Stimulated activated naive CD4-positive, alpha-beta T cell treated with Interleukin-2 at 50 U/mL for 16 hours (primary cell): ENCODE measurements around the gene DNHD1.
A peak's percentile ranks its signal among the peaks of the same experiment; 100 is the strongest.

Experiments used
- DNase-seq: peaks from one replicate; lab custom pipeline; 2025; lab: John Stamatoyannopoulos, UW

DNHD1 gene

DNA sequence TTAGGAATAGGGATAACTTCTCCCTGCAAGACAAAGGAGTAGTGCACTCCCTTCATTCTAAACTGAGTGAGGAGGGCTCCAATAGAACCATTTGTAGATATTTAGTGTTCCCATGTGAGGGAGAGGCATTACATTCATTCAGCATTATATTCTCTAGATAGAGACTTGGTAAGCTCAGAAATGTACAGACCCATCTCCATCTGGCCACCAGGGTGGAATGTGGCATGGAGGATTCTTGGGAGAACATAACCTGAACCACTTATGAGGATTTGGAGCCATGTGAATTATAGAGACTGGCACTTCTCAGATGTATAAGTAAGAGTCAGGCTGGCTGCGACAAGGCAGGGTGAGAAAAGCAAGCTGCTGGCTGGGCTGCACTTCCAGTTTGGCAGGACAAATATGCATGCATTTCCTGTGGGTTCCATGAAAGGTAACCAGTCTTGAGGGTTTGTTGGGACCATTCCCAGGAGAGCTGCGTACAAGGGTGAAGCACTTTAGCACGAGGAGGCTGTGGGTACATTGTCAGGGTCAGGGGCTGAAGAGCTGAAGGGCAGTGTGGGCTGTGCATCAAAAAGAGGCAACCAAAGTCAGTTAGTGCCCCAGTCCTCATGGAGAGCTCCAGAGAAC, 97.2 kb downstream of the DNHD1 start:
- no peak for DNase-seq

DNA sequence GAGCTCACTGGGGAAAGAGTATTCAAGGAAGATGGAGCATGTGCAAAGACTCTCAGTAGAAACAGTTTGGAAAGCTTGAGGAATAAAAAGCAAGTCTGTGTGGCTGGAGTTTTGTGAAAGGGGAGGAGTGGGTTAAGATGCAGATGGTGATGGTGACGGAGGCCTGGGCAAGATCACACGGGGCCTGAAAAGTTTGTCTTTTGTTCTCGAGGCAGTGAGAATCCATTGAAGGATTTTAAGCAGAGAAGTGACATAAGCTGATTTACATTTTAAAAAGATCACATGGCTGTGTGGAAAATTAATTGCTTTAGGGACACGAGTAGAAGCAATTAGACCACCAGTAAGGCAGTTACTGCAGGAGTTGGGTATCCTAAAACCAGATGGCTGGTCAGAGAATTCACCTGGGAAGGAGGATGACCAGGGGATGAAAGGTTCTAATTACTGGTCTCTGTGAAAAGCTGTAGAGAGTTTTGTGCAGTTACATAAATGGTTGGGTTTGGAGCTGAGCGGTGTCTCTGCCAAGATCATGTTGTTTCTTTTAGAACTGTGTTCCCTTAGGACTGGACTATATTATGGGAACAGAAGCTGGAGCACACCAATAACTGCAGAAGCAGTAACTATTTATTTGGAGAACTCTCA, 99.3 kb downstream of the DNHD1 start:
- no peak for DNase-seq

DNA sequence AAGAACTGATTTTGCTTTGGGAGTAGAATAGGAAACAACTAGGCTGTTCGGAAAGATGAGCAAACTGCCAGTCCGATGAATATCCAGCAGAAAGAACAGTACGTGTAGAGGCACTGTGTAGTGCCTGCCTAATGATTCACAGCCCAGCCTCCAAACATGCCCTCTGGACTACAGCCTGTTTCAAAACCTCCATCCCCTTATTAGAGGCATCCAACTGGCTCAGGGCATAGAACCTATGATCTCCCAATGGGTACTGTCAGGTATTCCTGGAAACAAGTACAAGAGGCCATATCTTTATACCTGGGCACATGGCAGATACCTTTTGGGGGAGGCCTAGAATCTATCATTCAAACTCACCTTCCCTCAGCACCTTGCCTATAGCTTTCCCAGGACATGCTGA, 101.5 kb downstream of the DNHD1 start:
- no peak for DNase-seq

DNA sequence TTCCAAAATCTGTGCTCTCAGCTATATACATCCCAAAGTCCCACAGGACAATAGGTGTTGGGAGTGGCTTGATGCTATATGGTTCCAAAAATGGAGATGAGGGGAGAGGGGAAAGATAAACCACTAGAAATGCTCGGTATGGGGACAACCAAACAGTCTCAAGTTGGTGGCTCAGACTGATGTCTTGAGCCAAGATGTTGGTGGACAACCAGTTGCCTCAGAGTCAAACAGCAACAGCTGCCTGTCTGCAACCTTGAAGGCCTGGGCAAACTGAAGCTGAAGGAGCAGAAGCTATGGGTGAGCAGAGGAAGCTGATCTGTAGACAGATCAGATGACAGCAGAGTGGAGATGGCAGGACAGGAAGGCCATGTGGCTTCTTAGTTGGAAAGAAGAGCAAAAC, 102.4 kb downstream of the DNHD1 start:
- no peak for DNase-seq

DNA sequence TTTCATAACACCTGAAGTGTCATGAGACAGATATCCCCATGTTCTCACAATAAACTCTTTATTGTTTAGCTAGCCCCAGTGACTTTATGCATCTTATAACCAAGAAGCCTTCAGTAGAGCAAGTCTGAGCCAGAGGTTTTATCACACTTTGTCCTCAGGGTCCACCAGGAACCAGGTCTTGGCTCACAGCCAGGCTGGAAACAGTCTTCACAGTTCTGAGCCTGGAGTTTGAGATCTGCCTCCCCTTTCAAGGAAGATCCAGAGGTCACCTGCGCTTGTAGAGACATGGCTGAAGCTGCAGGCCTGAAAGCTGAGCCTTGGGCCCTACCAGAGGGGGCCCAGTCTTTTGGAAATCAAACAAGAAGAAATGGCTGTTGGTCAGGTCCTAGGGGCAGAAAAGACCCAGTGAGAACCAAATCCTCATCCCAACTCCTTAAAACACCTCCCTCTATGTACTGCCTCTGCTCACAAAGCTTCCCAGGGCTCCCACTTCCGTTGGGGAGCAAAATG, 102.9 kb downstream of the DNHD1 start:
- DNase-seq: no peak

DNA sequence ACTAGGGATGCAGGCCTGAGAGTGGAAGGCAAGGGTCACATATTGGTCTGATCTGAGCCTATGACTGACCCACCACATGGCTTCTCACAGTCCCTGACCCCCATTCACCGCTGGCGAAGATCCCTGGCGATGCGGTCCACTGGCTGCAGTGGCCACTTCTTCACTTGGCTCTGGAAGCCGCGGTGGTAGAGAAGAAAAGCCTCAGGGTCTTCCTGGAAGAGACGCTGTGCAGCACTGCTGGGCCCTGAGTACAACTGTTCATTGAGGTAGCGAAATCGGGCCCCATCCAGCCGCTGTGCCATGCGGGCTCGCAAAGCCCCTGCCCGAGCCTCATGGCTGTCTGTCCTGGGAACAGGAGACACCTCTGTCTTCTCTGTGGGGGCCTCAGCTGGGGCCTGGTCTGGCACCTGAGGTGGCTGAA, 104.0 kb downstream of the DNHD1 start:
- no peak for DNase-seq

DNA sequence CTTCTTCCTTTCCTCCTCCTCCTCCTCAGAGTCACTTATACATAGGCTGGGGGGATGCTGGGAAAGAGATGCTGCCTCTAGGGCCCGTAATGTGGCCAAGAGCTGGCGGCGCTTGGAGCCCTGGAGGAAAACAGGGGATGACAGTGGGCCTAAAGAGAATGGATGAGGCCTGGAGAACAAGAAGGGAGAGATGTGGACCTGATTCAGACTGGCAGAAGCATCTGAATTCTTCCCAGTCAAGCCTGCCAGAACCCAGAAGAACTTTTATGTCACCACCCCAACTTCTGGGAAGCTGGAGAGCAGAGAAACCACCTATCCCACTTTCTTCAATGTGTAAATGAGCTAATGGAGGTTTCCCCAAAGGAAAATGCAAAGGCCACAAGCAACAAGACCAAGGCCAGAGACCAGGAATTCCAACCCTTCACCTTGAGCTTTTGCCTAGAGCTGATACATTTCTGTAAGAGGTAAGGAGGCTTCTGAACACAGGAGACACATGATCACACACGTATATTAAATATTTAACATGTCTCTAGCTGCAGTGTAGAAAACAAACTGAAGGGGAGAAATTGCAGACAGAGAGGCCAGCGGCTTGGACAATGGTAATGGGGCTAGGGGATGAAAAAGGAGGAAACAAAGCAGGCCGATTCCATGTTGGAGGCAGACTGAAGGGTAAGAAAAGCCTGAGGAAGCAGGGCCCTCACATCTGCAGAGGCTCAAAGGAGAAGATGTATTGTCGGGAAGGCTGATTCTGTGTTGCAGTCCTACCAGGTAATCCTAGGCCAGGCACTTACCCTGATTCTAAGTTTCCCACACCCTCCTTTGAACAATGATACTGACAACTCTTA, 105.2 kb downstream of the DNHD1 start:
- no peak for DNase-seq

DNA sequence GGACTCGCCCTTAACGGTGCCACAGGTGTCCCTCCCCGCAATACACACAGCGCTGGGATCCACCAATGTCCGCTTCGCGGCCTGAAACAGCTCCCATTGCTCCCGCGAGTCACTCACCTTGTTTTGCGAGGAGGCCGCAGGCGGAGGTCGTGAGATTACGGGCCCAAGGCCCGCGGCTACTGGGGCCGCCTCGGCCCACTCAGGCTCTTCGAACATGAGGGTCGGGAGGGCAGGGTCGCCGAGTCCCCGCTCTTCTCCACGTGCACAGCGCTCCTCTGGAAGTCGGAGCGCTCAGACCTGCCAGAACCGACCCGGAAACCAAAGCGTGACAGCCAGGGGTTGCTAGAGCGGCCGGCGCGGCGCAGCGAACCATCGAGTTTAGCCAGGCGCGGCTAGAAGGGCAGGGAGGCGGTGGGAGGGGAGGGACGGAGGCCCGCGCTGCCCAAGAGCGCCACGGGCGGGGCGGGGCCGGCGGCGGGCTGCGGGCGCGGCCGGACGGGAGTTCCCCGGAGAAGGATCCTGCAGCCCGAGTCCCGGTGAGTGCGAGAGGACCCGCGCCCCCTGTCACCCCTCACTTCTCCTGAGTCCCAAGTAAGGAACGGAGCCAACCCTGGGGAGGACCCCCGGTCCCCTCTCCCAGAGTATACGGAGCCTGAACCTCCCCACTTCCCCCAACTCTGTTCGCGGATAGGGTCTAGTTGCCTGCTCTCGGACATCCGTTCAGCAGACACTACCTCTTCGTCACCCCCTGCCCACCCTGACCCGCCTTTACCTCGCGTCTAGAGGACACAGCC, 106.4 kb downstream of the DNHD1 start, which contains the start of the genes ILK and RRP8:
Gene ILK, plus strand, starts transcription at position 488 of the 794 bp plus-strand sequence. CDS start 498 bp downstream, outside the sequence.
Gene RRP8, minus strand, starts transcription at position 330 of the 794 bp plus-strand sequence. Its CDS starts 114 bp downstream, at position 216.
- DNase-seq: peak; percentile 84

DNA sequence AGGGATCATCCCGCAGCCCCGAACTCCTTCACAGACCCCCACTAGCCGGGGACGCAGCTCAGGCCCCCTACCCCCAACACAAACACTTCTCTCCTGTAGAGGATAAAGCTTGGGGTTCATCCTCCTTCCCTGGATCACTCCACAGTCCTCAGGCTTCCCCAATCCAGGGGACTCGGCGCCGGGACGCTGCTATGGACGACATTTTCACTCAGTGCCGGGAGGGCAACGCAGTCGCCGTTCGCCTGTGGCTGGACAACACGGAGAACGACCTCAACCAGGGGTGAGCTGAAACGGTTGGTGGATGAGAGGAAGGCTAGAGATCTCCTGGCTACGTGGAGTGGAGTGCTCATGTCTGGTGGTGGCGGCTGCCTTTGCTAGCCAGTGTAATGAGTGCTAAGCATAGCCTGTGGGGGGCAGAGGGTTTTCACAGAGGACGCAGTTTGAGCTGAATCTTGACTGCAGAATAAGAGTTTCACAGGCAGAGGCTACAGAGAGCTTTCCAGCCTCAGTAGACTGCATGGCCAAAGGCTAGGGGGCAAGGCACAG, 107.1 kb downstream of the DNHD1 start:
- DNase-seq: peak; percentile 42

DNA sequence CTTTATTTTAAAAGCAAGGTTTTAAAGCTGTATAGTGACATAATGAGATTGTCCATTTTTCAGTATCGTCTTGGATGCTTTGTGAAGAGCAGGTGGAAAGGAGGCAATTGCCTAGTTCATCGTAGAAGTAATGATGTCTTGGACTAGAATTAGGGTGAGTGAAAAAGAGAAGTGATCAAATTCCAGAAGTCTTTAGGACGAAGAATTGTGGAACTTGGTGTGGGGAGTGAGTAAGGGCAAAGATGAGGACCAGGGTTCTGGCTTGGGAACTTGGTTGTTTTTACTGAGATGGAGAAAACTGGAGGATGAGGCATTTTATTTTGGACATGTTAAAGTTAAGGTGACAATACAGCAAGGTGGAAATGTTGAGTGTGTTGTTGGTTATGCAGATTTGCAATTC, 107.7 kb downstream of the DNHD1 start:
- DNase-seq: no peak

DNA sequence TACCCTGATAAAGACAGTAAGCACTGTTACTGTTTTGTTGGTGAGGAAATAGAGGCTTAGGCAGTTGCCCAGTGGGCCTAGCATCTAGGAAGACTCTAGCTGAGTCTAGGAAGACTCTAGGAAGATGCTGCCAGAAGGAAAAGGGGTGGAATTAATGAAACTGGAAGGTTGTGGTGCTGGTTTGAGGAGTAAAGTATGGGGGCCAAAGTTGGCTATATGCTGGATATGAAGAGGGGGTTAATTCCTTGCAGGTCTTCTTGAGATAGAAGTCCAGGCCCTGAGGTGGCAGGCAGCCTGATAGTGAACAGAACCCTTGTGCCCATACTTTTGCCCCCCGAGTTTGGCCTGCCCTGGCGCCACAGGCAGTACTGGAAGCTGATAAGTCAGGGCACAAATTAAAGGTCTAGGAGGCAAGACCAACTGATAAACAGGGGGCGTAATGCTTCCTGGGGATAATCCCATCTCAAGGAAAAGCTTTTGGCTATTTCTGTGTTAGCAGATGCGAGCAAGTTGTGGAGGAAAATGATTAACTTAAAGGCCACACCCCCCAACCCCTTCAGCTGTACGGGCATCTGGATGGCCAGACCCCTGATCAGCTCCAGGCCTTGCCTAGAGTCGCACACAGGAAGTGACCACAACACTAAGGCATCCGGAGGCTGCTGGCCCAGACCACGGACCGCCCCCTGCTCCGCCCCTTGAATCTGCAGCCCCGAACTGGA, 109.5 kb downstream of the DNHD1 start:
- peak; percentile 11 for DNase-seq

DNA sequence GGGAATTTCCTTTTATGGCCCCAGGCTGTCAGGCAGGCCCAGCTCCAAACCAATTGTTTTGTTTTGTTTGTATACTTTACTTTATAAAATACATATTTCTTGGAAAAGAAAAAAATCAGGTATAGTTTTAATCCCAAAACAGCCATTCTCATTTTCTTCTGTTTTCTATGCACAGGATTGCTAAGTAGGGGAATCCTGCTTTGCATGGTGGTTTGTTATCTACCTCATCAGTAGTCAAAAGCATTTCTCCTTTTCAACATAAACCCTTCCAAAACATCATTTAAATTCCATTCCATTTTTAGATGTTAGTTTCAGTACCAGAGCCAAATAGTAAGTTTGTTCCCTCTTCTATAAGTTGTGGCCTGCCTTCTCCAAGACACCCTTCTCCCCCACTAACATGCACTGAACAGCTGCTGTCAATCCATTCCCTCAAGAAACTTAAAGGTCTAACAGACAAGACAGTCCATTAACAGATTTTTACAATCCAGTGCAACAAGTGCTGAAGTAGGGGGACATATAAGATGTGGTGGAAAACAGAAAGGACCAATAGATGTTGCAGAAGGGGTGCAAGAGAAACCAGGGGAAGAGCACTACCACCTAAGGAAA, 110.2 kb downstream of the DNHD1 start:
- no peak for DNase-seq

DNA sequence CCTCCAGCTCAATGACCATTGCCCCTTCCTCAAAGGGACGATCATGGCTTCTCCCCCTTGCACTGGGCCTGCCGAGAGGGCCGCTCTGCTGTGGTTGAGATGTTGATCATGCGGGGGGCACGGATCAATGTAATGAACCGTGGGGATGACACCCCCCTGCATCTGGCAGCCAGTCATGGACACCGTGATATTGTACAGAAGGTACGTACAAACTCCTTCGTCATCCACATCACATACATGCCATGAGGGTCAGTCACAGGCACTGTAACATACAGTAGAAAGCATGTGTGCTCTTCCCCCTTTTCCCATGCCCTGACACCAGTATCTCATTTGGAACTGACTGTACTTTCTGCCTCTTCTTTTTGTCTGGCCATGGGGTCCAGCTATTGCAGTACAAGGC, 110.9 kb downstream of the DNHD1 start:
- DNase-seq: no peak

DNA sequence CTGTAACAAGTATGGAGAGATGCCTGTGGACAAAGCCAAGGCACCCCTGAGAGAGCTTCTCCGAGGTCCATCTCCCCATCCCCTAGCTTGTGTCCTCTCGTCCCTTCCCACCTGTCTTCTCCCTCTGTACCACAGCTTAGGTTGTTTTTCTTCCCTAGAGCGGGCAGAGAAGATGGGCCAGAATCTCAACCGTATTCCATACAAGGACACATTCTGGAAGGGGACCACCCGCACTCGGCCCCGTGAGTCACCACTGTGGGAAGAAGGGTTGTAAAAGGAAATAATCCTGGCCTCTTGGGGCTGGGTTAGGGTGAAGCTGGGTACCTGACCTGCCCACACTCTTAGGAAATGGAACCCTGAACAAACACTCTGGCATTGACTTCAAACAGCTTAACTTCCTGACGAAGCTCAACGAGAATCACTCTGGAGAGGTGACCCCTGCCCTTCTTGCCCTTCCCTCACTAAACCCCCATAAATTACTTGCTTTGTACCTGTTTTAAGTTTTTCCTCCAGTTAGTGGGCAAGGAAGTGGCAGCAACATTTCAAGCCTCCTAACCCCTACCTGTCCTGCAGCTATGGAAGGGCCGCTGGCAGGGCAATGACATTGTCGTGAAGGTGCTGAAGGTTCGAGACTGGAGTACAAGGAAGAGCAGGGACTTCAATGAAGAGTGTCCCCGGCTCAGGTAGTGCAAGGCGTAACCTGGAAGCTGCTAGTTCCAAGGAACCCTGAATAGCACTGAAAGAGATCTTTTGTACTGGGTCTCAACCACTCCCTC, 111.8 kb downstream of the DNHD1 start:
- no peak for DNase-seq

DNA sequence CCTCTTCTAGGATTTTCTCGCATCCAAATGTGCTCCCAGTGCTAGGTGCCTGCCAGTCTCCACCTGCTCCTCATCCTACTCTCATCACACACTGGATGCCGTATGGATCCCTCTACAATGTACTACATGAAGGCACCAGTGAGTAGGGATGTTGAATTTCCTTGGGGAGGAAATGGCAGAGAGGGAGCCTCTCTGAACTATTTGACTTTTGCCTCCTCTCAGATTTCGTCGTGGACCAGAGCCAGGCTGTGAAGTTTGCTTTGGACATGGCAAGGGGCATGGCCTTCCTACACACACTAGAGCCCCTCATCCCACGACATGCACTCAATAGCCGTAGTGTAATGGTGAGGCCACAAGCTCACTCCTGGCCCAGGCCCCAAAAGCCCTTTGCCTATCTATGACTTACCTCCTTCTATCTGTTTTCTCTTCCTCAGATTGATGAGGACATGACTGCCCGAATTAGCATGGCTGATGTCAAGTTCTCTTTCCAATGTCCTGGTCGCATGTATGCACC, 112.5 kb downstream of the DNHD1 start:
- no peak for DNase-seq

DNA sequence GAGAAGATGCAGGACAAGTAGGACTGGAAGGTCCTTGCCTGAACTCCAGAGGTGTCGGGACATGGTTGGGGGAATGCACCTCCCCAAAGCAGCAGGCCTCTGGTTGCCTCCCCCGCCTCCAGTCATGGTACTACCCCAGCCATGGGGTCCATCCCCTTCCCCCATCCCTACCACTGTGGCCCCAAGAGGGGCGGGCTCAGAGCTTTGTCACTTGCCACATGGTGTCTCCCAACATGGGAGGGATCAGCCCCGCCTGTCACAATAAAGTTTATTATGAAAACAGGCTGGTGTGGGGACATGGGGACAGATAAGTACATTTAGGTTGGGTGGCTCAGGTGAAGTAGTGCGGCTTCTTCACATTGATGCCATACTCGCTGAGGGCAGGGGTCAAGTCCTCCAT, 113.5 kb downstream of the DNHD1 start:
- no peak for DNase-seq

DNA sequence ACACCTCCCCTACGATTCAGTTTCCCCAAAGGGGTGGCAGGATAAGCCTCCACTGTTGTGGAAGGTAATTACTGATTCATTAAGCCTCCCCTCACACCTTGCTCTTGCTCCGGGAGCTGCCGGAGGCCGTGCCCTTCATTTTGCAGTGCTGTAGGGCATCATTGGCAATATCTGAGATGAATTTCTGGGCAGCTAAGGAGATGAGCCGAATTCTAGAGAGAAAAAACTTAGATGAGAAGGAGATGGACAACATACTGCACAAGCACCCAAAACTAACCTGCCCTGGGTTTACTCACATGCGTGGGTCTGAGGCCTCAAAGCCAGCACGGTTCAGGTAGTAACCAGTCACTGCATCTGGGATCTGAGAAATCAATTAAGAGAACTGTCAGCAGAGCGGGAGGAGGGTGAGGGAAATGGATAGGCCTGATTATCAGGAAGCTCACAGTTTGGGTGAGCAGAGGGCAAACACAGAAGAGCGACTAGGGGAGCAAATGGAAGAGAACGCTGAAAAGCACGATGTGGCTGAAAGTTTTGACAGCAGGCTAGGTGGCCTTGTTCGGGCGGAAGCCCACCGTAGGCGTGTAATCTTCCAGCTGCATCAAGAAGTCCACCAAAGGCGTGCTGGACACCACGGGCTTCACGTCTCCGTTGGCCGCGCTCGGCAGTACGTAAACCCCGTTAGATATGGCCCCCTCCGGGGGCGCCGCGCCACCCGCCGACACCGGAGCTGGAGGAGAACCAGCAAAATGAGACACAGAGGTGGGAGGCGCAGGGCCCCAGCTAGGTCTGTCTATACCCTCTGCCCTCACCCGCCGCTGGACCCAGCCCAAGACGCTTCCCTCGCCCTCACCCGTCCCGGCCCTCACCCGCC, 114.2 kb downstream of the DNHD1 start:
- DNase-seq: no peak

DNA sequence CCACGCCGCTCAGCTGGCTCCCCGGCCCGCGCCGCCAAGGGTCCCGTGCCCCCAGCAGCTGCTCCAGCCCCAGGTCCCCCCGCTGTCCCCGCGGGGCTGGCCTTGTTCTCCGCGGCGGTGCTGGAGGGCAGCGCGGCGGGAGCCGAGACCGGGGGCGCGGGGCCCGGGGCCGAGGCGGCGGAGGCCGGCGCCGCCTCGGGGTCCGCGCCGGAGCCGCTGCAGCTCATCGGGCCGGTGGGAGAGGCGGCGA, 114.8 kb downstream of the DNHD1 start:
- DNase-seq: no peak
